ENCODE data around the gene CACNA1I. TPM values are rescaled to one million over a fixed set of nuclear protein-coding genes. Genes with fewer than 3 reads are reported as not detected.

The CACNA1I gene
- polyA plus RNA-seq, 1 of the 3 experiments (the other 2 are of a cell fraction): not detected

- DNase-seq: no peak
- no peak overlapping the region for H3K27ac ChIP-seq (ENCODE audit: low read depth in 2 of 2, low read length in 1 of 2)
- H3K9me2 ChIP-seq: no peaks in the 10 kb centered on the region
- TF ChIP-seq JUND (IDR thresholded peaks at IDR 0.05): no peak
- no peak for TF ChIP-seq RCOR1 (IDR thresholded peaks at IDR 0.05; ENCODE audit: low read length)
- no peak for TF ChIP-seq IRF3 (IDR thresholded peaks at IDR 0.05; ENCODE audit: low read depth, low read length)
- TF ChIP-seq TEAD4 (IDR thresholded peaks at IDR 0.05; ENCODE audit: borderline replicate concordance, insufficient read depth): no peak
- TF ChIP-seq GATA2 (CRISPR knock-in tag; IDR thresholded peaks at IDR 0.05): no peak
- no peak for TF ChIP-seq EZH2phosphoT487 (IDR thresholded peaks at IDR 0.05; ENCODE audit: borderline replicate concordance, low read depth)
- no peaks in the 10 kb centered on the region for H3K9me3 ChIP-seq
- no peaks in the 10 kb centered on the region for H4K20me1 ChIP-seq (ENCODE audit: insufficient read depth)
- no peaks in the 10 kb centered on the region for H3K79me2 ChIP-seq (ENCODE audit: insufficient read depth)
- H3K4me2 ChIP-seq: no peak overlapping the region
- H2AFZ ChIP-seq (ENCODE audit: low read depth): no peak overlapping the region
- no peaks in the 10 kb centered on the region for H3F3A ChIP-seq (replicated peaks; ENCODE audit: insufficient read depth)
- no peaks in the 10 kb centered on the region for H3K27me3 ChIP-seq (ENCODE audit: insufficient read depth)
- 50% methylated on average over 2 of the region's 2 CpGs for WGBS (ENCODE audit: low lambda C conversion rate)
- no peak overlapping the region for H3K4me3 ChIP-seq (ENCODE audit: low read depth in 2 of 2, low read length in 1 of 2)
- ChIA-PET CTCF (no interaction called here), POLR2A (no interaction called here)
- peaks cover 0 to 14% of the 10 kb centered on the region in 2 experiments; a peak in 1 of 4 replicates for H3K4me1 ChIP-seq (ENCODE audit: control insufficient read depth in 1 of 2, insufficient read depth in 2 of 2, low read depth in 1 of 2, low read length in 1 of 2)
- no peak overlapping the region for H3K9ac ChIP-seq
- no peaks in the 10 kb centered on the region for H3K36me3 ChIP-seq (replicated peaks in 1 of 2; ENCODE audit: control insufficient read depth in 1 of 2, insufficient read depth in 2 of 2, low read length in 1 of 2)
Measured at GRCh38 chr22:39638958-39639357, 68.4 kb downstream of the CACNA1I start.

DNA sequence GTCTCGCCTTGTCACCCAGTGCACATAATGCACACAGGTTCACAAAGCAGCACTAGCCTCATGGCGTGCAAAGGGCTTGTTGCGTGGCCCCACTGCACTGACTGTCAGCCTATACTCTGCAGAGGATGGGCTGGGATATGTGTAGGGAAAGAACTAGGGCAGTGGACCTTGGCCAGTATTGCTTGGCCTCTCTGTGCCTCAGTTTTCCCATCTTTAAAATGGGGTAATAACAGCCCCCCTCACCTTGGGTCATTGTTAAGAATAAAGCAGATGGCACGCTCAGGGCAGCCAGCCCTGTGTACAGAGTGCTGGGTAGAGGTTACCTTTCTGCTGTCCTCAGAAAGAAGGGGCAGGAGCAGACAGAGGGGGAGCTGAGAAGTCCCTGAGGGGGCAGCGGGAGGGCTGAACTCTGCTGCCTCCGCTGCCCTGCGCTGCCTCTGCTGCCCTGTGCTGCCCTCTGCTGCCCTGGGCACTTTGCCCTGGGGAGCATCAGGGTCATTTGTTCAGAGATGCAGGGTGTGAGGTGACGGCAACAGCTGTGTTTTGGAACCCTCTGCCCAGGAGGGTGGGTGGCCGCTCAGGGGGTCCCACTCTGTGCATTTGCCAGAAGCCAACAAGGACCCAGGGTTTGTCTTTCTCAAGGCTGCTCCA, 71.2 kb downstream of the CACNA1I start:
- WGBS (ENCODE audit: low lambda C conversion rate): 54% methylated on average over 2 of the region's 9 CpGs
- no peaks in the 10 kb centered on the region for H3K9me3 ChIP-seq
- ChIA-PET POLR2A (no interaction called here), CTCF (no interaction called here)
- no peak overlapping the region for H3K9ac ChIP-seq
- no peak overlapping the region for H3K4me3 ChIP-seq (ENCODE audit: low read depth in 2 of 2, low read length in 1 of 2)
- H3K27ac ChIP-seq (ENCODE audit: low read depth in 2 of 2, low read length in 1 of 2): no peak overlapping the region
- no peak overlapping the region for H3K4me2 ChIP-seq
- no peak for TF ChIP-seq FOXJ3 (CRISPR knock-in tag; IDR thresholded peaks at IDR 0.05)
- no peak for TF ChIP-seq EP300 (IDR thresholded peaks at IDR 0.05; ENCODE audit: borderline replicate concordance in 1 of 2, low read depth in 1 of 2, low read length in 1 of 2)
- TF ChIP-seq TCF12 (IDR thresholded peaks at IDR 0.05): no peak
- TF ChIP-seq RCOR1 (IDR thresholded peaks at IDR 0.05; ENCODE audit: low read length): no peak
- TF ChIP-seq MEF2A (IDR thresholded peaks at IDR 0.05; ENCODE audit: borderline replicate concordance, low read depth): no peak
- TF ChIP-seq RAD21 (IDR thresholded peaks at IDR 0.05; ENCODE audit: low read length): no peak
- TF ChIP-seq MXI1 (IDR thresholded peaks at IDR 0.05; ENCODE audit: low read depth, low read length): no peak
- TF ChIP-seq POLR2AphosphoS5 (IDR thresholded peaks at IDR 0.05; ENCODE audit: low read depth, low read length): no peak
- no peak for TF ChIP-seq NFIC (IDR thresholded peaks at IDR 0.05; ENCODE audit: borderline replicate concordance)
- no peak for TF ChIP-seq ELF1 (IDR thresholded peaks at IDR 0.05)
- no peak for TF ChIP-seq MAX (IDR thresholded peaks at IDR 0.05; ENCODE audit: low read depth)
- no peak for TF ChIP-seq IRF3 (IDR thresholded peaks at IDR 0.05; ENCODE audit: low read depth, low read length)
- no peak for TF ChIP-seq TEAD4 (IDR thresholded peaks at IDR 0.05; ENCODE audit: borderline replicate concordance, insufficient read depth)
- no peak for TF ChIP-seq YY1 (IDR thresholded peaks at IDR 0.05; ENCODE audit: low read depth)
- no peak for TF ChIP-seq GABPA (IDR thresholded peaks at IDR 0.05; ENCODE audit: low read depth)
- TF ChIP-seq ZBTB33 (IDR thresholded peaks at IDR 0.05; ENCODE audit: borderline replicate concordance, low read depth): no peak
- no peak for TF ChIP-seq TAF1 (IDR thresholded peaks at IDR 0.05; ENCODE audit: borderline replicate concordance, low read depth, low read length)
- TF ChIP-seq, protein P1, sequence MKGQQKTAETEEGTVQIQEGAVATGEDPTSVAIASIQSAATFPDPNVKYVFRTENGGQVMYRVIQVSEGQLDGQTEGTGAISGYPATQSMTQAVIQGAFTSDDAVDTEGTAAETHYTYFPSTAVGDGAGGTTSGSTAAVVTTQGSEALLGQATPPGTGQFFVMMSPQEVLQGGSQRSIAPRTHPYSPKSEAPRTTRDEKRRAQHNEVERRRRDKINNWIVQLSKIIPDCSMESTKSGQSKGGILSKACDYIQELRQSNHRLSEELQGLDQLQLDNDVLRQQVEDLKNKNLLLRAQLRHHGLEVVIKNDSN (IDR thresholded peaks at IDR 0.05; ENCODE audit: borderline replicate concordance, low read depth): no peak
- no peaks in the 10 kb centered on the region for H3K79me2 ChIP-seq (ENCODE audit: insufficient read depth)
- DNase-seq: no peak
- no peaks in the 10 kb centered on the region for H3K4me1 ChIP-seq (ENCODE audit: control insufficient read depth in 1 of 2, insufficient read depth in 2 of 2, low read depth in 1 of 2, low read length in 1 of 2)
- H3K27me3 ChIP-seq (ENCODE audit: insufficient read depth): no peaks in the 10 kb centered on the region
- no peaks in the 10 kb centered on the region for H3F3A ChIP-seq (replicated peaks; ENCODE audit: insufficient read depth)
- no peak overlapping the region for H2AFZ ChIP-seq (ENCODE audit: low read depth)
- no peaks in the 10 kb centered on the region for H3K36me3 ChIP-seq (replicated peaks in 1 of 2; ENCODE audit: control insufficient read depth in 1 of 2, insufficient read depth in 2 of 2, low read length in 1 of 2)
- no peaks in the 10 kb centered on the region for H3K9me2 ChIP-seq
- H4K20me1 ChIP-seq (ENCODE audit: insufficient read depth): no peaks in the 10 kb centered on the region

Measured in SK-N-SH (cell line).